Activated CD8-positive, alpha-beta memory T cell treated with anti-CD3 and anti-CD28 coated beads for 24 hours (primary cell): ENCODE results near the gene PADI1.

ENCODE experiments used
- DNase-seq: peaks from one replicate; pipeline ENCODE4 v3.0.0-alpha.2; 2020

The PADI1 gene

DNA sequence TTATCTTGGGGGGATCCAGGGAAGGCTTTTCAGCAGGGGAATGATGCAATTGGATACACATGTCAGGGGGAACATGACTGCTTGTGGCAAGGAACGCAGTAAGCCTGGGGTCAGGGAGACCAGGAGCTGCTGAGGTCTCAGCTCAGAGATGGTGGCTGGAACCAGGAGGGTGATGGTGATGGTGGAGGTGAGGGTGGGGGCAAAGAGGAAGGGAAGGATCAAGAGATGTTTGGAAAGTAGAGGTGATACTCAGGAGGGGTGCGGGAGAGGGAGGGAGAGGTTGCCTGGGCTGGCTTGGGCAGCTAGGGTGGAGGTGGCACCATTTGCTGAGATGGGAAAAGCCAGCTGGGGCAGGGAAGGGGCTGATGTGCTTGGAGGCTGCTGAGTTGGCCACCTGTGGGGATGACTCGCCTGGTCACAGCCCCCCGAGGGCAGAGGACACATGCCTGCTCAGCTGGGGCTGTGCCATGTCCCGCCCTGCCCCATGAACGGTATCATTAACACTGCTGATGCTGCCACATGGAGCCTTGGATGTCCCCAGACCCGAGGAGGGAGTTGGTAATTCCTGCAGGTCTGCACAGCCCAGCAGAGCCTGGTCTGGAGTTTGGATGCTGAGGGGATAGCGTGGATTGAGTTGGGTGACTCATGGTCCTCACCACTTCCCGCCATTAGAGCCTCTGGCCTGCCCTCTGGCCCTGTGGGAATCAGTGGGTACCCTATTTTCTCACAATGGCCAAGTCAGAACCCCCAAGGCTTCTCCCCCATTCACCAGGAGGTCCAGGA is 6.3 kb upstream of the PADI1 start:
- peak; percentile 49 for DNase-seq

- peak; percentile 52 for DNase-seq
Observed at GRCh38 chr1:17199267-17200044, 5.5 kb upstream of the PADI1 start.

GRCh38 chr1:17200246-17200645 is 4.7 kb upstream of the PADI1 start:
- DNase-seq: no peak

- peak; percentile 24 for DNase-seq
Observed at GRCh38 chr1:17200756-17201155, 4.2 kb upstream of the PADI1 start.

- no peak for DNase-seq
Observed at GRCh38 chr1:17201201-17202021, 3.5 kb upstream of the PADI1 start.

GRCh38 chr1:17205652-17206051 is 724 bp downstream of the PADI1 start:
- no peak for DNase-seq

DNA sequence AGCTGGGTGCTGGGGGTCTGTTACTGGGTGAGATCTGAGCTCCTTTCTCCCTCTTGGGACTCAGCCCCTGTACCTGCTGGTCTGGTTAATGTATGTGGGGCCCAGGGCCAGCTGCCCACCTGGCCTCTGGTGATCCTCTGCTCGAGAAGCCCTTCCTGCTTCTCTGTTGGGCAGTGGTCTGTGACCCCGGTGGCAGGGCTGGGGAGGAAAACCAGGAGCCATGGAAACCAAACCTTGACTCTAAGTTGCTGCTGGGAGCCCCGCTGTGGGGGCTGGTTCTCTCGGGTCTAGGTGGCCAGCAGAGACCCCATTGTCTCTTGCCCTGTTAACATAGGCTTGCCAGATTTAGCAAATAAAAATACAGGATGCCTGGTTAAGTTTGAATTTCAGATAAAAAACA is 1.3 kb downstream of the PADI1 start:
- DNase-seq: no peak

DNA sequence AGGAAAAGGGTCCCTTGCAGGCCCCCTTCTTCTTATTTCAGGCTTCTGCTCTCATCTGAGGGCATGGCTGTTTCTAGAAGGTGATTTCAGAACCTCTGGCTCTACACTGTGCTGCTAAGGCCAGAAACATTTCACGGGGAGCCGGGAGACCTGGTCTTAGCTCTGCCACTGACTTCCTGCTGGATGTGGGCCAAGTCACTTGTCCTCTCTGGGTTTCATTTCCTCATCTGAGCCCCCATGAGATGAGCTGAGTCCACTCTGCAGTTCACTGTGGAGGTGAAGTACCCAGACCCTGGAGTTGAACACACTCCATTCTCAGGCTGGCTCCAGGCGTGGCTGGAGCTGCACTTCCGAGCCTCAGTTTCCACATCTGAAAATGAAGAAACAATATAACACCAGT is 2.1 kb downstream of the PADI1 start:
- no peak for DNase-seq

- no peak for DNase-seq
Observed at GRCh38 chr1:17207540-17207939, 2.6 kb downstream of the PADI1 start.

GRCh38 chr1:17207966-17208418 is 3.1 kb downstream of the PADI1 start:
- DNase-seq: peak; percentile 72

GRCh38 chr1:17208546-17208945 is 3.6 kb downstream of the PADI1 start:
- no peak for DNase-seq

GRCh38 chr1:17209430-17209829 is 4.5 kb downstream of the PADI1 start:
- DNase-seq: no peak

DNA sequence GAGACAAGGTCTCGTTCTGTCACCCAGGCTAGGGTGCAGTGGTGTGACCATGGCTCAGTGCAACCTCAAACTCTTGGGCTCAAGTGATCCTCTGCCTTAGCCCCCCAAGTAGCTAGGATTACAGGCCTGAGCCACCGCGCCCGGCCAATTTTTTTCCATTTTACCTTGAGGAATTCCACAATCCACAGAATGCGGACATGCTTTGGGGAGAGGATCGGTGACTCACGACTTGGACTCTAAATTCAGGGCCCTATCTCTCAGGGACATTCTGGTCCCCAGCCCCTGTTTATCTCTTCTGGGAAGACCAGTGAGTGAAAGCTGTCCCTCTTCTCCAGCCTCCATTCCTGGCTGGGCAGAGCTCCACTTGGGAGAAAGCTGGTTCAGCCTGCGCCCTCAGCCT is 5.2 kb downstream of the PADI1 start:
- DNase-seq: no peak

DNA sequence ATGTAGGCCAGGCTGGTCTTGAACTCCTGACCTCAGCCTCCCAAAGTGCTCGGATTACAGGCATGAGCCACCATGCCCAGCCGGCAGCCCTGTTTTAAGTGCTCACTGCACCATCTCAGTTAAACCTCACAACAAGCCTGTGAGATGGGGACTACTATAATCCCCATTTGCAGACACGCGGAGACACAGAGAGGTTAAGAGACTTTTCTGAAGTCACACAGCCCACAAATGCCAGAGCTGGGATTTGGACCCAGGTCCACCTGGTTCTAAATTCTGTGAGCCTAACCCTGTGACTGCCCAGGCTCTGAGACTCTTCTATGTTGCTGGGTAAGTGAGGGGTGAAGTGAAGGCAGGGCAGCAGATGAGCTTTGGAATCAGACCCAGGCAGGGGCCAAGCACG is 6.4 kb downstream of the PADI1 start:
- no peak for DNase-seq

DNA sequence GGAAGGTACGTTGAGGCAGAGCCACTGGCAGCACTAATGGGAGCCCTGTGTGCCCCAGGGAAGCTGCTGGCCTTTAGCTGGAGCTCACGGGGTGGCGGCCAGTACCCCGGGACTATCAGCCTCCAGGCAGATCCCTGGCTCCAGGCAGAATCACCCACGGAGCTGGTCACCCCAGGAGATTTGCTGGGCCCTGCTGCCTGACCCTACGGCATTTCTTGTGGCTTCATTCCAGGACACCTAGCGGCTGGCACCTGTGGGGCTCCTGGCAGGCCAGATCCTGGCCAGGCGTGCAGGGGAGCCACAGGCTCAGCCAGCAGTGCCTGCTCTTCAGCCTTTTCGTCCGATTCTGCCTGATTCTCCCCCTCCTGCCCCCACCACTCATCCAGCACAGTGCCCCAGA is 7.1 kb downstream of the PADI1 start:
- DNase-seq: no peak

DNA sequence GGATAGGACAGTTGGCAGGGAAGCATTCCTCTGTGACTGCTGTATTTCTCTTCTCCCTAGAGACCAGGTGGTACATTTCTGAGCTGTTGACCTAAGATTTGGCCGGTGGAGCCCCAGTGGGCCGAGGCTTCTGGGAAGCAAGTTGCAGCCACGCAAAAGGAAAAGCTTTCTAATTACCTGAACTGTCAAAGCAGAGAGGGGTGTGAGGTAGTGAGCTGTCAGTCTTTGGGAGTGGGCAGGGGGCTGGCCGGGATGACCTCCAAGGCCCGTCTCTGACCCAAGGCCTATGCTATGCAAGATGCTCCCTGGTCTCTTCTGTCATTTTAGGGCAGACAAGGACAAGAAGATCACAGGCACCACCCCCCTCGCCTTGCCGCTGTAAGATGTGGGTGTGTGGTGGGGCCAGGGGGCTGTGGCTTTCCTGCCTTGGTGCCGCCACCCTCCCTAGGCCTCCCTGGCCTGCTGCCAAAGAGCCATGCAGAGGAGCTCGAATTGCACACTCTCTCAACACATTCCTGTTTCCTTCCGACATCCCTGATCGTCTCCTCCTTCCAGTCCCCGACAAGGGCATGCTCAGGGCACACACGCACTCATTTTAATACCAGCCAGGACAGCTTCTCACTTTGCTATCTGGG is 7.7 kb downstream of the PADI1 start:
- peak; percentile 83 for DNase-seq

- no peak for DNase-seq
Observed at GRCh38 chr1:17213148-17213781, 8.3 kb downstream of the PADI1 start.

GRCh38 chr1:17213782-17214148 is 8.8 kb downstream of the PADI1 start:
- no peak for DNase-seq

DNA sequence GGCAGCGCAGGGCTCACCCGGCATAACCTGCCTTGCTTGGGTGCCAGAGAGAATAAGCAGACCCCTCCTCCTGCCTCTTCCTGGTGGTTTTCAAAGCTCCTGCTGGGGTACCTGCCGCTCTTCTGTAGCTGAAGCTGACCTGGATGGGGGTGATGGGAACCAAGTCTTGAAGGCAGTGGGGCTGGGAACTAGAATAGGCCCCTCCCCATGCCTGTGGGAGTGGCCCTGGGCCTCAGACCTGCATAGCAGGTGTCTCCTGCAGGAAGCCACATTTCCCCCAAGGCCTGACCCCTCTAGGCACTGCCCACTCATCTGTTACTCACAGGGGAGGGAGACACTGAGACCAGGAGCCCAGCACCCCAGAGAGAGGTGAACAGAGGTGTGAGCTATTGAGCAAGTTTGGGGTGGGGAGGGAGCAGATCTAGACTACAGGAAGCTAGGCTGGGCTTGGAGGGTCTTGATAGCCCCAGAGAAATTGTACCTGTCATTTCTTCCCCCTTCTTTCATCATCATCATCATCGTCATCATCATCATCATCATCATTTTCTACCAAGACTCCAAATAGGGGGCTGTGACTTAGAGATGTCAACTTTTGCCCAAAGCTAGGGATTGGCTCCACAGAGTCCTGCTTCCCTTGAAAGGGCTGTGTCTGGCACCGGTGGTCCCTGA is 10.1 kb downstream of the PADI1 start:
- no peak for DNase-seq

GRCh38 chr1:17215545-17215890 is 10.6 kb downstream of the PADI1 start:
- DNase-seq: no peak

- no peak for DNase-seq
Observed at GRCh38 chr1:17216078-17216477, 11.2 kb downstream of the PADI1 start.

- no peak for DNase-seq
Observed at GRCh38 chr1:17217607-17218006, 12.7 kb downstream of the PADI1 start.
